Chondrocyte (in vitro differentiated cells): Measurements from ENCODE around the gene NT5DC3. TPM values are rescaled to one million over a fixed set of nuclear protein-coding genes. Genes with fewer than 3 reads are reported as not detected.

ENCODE experiments used
- DNase-seq: peaks from one replicate; pipeline ENCODE4 v3.0.0; 2021; ENCODE audit warnings: mixed read lengths, low spot score
- H3K27ac Mint-ChIP-seq: one replicate; pipeline ENCODE4 v1.8.0; 2021; ENCODE audit warnings: mild to moderate bottlenecking, moderate library complexity, mixed read lengths; ENCODE audit not compliant: unreplicated experiment
- H3K27me3 Mint-ChIP-seq: 2 replicates; pipeline ENCODE4 v1.8.0; 2021; ENCODE audit warnings: low read depth, mixed read lengths
- H3K36me3 Mint-ChIP-seq: 2 replicates; pipeline ENCODE4 v1.8.0; 2021; ENCODE audit warnings: low read depth, mixed read lengths
- H3K4me1 Mint-ChIP-seq: 2 replicates; pipeline ENCODE4 v1.8.0; 2021; ENCODE audit warnings: low read depth, mild to moderate bottlenecking, mixed read lengths
- H3K4me3 Mint-ChIP-seq: one replicate; pipeline ENCODE4 v1.8.0; 2021; ENCODE audit warnings: mild to moderate bottlenecking, moderate library complexity, mixed read lengths; ENCODE audit not compliant: unreplicated experiment
- H3K9me3 Mint-ChIP-seq: 2 replicates; pipeline ENCODE4 v1.8.0; 2021; ENCODE audit warnings: low read depth, mixed read lengths
- CTCF ChIP-seq: fragments of 200-600 bp; sonication (generic); IDR thresholded peaks from 2 replicates; pipeline ENCODE4 v1.5.0; 2021; ENCODE audit warnings: antibody characterized with exemption, mild to moderate bottlenecking, moderate library complexity
- total RNA-seq: library from RNA; stranded (reverse); gene quantifications from 3 replicates; pipeline ENCODE4 v1.2.1, GENCODE V29; 2021

NT5DC3 gene
- total RNA-seq, 1 donor from 2014 or later, result 26.2 TPM

DNA sequence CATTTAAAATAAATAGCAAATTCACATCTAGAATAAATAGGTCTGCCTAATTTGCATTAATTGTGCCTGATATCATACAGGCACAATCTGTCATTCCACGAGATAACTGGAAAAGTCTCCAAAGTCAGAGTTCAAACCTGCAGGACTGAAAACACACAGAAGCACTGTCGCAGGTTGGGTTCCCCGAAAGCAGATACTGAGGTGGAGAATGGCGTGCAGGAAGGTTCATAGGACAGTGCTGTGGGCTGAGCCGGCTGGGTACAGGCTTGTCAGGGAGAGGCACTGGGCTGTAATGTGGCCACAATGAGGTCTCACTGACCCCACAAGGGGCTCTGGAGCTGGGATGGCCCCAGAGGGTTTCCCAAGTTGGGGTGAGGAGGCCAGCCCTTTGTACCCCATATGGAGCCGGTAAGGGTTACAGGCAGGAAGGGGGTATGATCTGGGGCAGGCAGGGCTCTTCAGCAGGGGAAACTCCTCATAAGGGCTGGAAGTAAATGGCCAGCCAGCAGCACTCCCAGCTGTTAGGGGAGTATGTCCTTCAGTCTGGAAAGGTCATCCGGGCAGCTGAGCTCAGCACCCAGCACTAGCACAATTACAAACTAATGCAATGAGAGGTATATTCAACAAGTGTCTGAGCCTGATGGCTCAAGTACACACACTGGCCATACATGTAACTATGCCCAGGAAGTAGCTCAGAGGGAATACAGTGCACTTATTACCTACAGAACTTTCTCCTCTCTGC lies 68.5 kb downstream of the NT5DC3 start:
- H3K9me3 Mint-ChIP-seq, result no peaks in the 10 kb centered on the region
- no peak for DNase-seq
- H3K4me1 Mint-ChIP-seq, result peaks cover 15% of the 10 kb centered on the region
- H3K27ac Mint-ChIP-seq, result no peak overlapping the region
- no peaks in the 10 kb centered on the region for H3K27me3 Mint-ChIP-seq
- no peak overlapping the region for H3K4me3 Mint-ChIP-seq
- no peak for TF ChIP-seq CTCF
- peaks cover 37% of the 10 kb centered on the region for H3K36me3 Mint-ChIP-seq

GRCh38 chr12:103771466-103771865 lies 69.6 kb downstream of the NT5DC3 start:
- peaks cover 15% of the 10 kb centered on the region for H3K4me1 Mint-ChIP-seq
- DNase-seq, result no peak
- H3K27ac Mint-ChIP-seq, result no peak overlapping the region
- H3K27me3 Mint-ChIP-seq, result no peaks in the 10 kb centered on the region
- no peak overlapping the region for H3K4me3 Mint-ChIP-seq
- peaks cover 35% of the 10 kb centered on the region for H3K36me3 Mint-ChIP-seq
- H3K9me3 Mint-ChIP-seq, result no peaks in the 10 kb centered on the region
- TF ChIP-seq CTCF, result peak; percentile 74

- peaks cover 15% of the 10 kb centered on the region for H3K4me1 Mint-ChIP-seq
- H3K9me3 Mint-ChIP-seq, result no peaks in the 10 kb centered on the region
- peak overlapping the region; percentile 36 for H3K27ac Mint-ChIP-seq
- no peak for TF ChIP-seq CTCF
- DNase-seq, result no peak
- H3K36me3 Mint-ChIP-seq, result peaks cover 26% of the 10 kb centered on the region
- no peak overlapping the region for H3K4me3 Mint-ChIP-seq
- no peaks in the 10 kb centered on the region for H3K27me3 Mint-ChIP-seq
Measured at GRCh38 chr12:103769240-103769945, 71.6 kb downstream of the NT5DC3 start.

DNA sequence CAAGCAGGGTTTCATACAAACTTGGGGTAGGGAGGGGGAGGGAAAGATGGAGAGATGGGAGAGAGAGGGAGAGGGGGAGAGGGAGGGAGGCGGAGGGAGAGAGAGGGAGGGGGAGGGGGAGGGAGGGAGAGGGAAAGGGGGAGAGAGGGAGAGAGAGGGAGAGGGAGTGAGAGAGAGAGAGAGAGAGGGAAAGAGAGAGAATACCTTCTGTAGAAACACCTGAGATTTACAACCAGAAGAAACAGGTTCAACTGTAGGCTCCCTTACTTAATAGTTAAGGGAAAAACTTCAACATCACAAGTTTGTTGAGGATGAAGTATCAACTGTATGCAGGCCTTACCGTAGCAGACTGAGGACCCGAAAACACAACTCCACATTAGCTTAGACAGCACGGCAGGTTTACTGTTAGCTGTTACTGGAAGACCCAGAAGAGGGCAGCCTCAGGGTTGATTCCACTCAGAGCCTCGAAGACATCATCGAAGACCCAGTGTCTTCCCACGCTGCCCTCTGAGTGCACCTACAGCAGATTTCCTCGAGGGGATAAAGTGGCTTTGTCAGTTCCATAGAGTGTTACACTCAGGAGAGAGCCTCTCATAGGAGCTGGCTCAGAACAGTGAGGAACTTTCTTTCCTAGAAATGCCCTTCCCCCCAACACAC lies 72.4 kb downstream of the NT5DC3 start:
- no peak overlapping the region for H3K4me3 Mint-ChIP-seq
- H3K27ac Mint-ChIP-seq, result peak overlapping the region; percentile 54

More for the DNA sequence above, 72.4 kb downstream of the NT5DC3 start:
- no peak for DNase-seq
- TF ChIP-seq CTCF, result peak; percentile 34
- peaks cover 27% of the 10 kb centered on the region for H3K36me3 Mint-ChIP-seq
- no peaks in the 10 kb centered on the region for H3K27me3 Mint-ChIP-seq
- H3K4me1 Mint-ChIP-seq, result peaks cover 14% of the 10 kb centered on the region
- H3K9me3 Mint-ChIP-seq, result no peaks in the 10 kb centered on the region
